ENCODE data around the gene NACC1.

The NACC1 gene

DNA sequence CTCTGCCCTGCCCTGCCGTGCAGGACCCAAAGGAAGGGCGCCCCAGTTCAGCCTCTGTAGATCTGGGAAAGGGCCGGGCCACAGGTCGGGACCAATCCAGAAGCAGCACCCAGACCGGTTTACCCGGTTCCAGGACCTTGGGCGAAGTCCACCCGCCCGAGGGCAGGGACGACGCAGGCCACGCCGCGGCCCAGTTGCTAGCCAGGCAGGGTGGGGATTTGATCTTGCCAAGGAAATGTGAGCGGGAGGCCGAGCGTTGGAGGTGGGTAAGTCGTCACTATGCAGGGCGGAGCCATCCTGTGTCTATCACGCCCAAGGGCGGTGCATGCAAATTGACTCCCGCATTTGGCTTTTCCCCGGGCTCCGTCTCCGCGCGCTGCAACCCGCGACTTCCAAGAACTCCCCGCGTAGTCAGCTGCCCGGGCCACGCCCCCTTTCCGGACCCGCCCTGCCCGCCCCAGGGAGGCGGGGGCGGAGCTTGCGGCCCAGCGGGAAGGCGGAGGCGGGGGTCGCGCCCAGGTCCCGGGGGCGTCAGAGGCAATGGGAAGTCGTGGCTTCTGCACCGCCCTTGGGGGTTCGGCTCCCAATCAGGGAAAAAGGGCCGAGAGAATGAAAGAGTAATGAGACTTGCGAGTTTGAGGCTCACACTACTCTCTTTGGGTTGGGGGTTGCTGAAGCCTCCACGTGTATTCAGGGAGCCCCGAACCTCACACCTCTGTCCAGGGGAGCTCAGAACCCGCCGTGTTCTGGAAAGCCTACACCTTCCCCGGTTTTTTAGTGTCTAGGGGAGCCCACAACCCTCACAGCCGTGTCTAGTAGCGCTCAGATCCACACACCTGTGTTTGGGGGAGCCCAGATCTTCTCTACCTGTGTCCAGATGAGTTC lies 44.9 kb downstream of the NACC1 start:
- Histone ChIP-seq H3K4me2 (ENCODE audit: insufficient read depth, low read length) (peak overlapping the region; percentile 89), H3K27ac (ENCODE audit: low read length) (peak overlapping the region; percentile 84), H3K9ac (ENCODE audit: low read depth, low read length) (peak overlapping the region; percentile 78), H3K4me3 (ENCODE audit: low read depth in 1 of 2, low read length in 2 of 2) (peak overlapping the region; percentile 26 to 58; a peak in 3 of 4 replicates), H4K20me1 (ENCODE audit: insufficient read depth, low read length) (no peaks in the 10 kb centered on the region), H3K27me3 (ENCODE audit: insufficient read depth, low read length, poor library complexity) (no peaks in the 10 kb centered on the region), H3K4me1 (ENCODE audit: insufficient read depth, low read length) (peaks cover 58% of the 10 kb centered on the region), H3K9me3 (ENCODE audit: insufficient read depth, low read length, severe bottlenecking) (no peaks in the 10 kb centered on the region), H3K79me2 (ENCODE audit: insufficient read depth, low read length) (no peaks in the 10 kb centered on the region), H3K36me3 (ENCODE audit: insufficient read depth, low read length) (no peaks in the 10 kb centered on the region), H2AFZ (ENCODE audit: low read depth, low read length) (peak overlapping the region; percentile 85)
- peak; percentile 75 for ATAC-seq (ENCODE audit: insufficient read depth, low read depth)
- TF ChIP-seq, protein P1, sequence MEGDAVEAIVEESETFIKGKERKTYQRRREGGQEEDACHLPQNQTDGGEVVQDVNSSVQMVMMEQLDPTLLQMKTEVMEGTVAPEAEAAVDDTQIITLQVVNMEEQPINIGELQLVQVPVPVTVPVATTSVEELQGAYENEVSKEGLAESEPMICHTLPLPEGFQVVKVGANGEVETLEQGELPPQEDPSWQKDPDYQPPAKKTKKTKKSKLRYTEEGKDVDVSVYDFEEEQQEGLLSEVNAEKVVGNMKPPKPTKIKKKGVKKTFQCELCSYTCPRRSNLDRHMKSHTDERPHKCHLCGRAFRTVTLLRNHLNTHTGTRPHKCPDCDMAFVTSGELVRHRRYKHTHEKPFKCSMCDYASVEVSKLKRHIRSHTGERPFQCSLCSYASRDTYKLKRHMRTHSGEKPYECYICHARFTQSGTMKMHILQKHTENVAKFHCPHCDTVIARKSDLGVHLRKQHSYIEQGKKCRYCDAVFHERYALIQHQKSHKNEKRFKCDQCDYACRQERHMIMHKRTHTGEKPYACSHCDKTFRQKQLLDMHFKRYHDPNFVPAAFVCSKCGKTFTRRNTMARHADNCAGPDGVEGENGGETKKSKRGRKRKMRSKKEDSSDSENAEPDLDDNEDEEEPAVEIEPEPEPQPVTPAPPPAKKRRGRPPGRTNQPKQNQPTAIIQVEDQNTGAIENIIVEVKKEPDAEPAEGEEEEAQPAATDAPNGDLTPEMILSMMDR (IDR thresholded peaks at IDR 0.05; ENCODE audit: borderline replicate concordance, extremely low read depth, low read length, poor library complexity, severe bottlenecking) = no peak
- TF ChIP-seq EZH2 (IDR thresholded peaks at IDR 0.05; ENCODE audit: borderline replicate concordance, low read depth, low read length, severe bottlenecking) = no peak
- DNase-seq = peak; percentile 96

GRCh38 chr19:13163609-13164342 lies 45.7 kb downstream of the NACC1 start:
- Histone ChIP-seq H4K20me1 (ENCODE audit: insufficient read depth, low read length) (no peaks in the 10 kb centered on the region), H3K9me3 (ENCODE audit: insufficient read depth, low read length, severe bottlenecking) (no peaks in the 10 kb centered on the region), H3K4me1 (ENCODE audit: insufficient read depth, low read length) (peaks cover 66% of the 10 kb centered on the region), H3K4me3 (ENCODE audit: low read depth in 1 of 2, low read length in 2 of 2) (peak overlapping the region in 1 of 2 experiments; percentile 58; a peak in 2 of 4 replicates), H2AFZ (ENCODE audit: low read depth, low read length) (peak overlapping the region; percentile 37), H3K27me3 (ENCODE audit: insufficient read depth, low read length, poor library complexity) (no peaks in the 10 kb centered on the region), H3K36me3 (ENCODE audit: insufficient read depth, low read length) (no peaks in the 10 kb centered on the region), H3K79me2 (ENCODE audit: insufficient read depth, low read length) (no peaks in the 10 kb centered on the region), H3K4me2 (ENCODE audit: insufficient read depth, low read length) (peak overlapping the region; percentile 89), H3K27ac (ENCODE audit: low read length) (peak overlapping the region; percentile 77), H3K9ac (ENCODE audit: low read depth, low read length) (peak overlapping the region; percentile 44)
- DNase-seq = peak; percentile 58
- TF ChIP-seq, protein P1 (IDR thresholded peaks at IDR 0.05; ENCODE audit: borderline replicate concordance, extremely low read depth, low read length, poor library complexity, severe bottlenecking) = no peak
- no peak for TF ChIP-seq EZH2 (IDR thresholded peaks at IDR 0.05; ENCODE audit: borderline replicate concordance, low read depth, low read length, severe bottlenecking)
- ATAC-seq (ENCODE audit: insufficient read depth, low read depth) = 0 out of 3 replicates have a peak, but pooled peaks have one; percentile 1

DNA sequence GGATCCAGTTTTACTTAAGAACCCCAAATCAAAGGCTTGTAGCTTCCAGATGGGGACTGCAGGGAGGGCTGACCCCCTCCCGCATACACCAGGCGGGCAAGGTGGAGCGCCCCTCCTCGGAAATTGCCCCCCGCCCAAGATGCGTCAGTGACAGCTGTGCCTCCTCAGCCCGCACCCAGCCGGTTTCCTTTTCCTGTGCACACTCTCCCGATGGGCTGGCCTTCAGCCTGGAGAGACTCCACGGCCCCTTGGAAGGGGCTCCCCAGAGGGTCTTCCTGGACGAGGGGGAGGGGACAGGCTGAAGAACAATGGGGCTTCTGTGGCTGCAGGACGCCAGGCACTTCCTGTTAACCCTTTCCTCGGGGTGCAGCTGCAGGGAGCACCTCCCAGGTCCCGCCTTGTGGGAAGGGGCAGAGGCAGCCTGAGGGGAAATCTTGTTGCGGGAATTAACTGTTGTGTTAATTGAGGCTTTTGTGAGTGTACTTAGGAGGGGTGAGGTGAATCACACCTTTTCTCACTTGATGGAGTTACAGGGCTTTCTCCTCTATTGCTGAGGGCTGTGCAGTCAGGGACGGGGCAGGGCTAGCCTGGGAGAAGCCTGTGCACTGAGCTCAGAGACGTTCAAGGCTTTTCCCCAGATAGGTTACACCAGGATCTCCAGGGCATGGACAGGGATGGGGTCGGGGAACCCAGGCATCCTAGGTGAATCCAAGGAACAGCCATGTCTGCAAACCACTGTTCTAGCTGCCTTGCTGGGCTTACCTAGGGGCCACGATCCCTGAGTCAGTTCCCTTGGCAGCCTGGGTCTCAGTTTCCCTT lies 46.5 kb downstream of the NACC1 start:
- TF ChIP-seq EZH2 (IDR thresholded peaks at IDR 0.05; ENCODE audit: borderline replicate concordance, low read depth, low read length, severe bottlenecking) = no peak
- TF ChIP-seq, protein P1 (IDR thresholded peaks at IDR 0.05; ENCODE audit: borderline replicate concordance, extremely low read depth, low read length, poor library complexity, severe bottlenecking) = no peak
- H3K4me3 ChIP-seq (ENCODE audit: low read depth in 1 of 2, low read length in 2 of 2) = peak overlapping the region in 1 of 2 experiments; percentile 58; a peak in 2 of 4 replicates
- no peaks in the 10 kb centered on the region for H3K79me2 ChIP-seq (ENCODE audit: insufficient read depth, low read length)
- H2AFZ ChIP-seq (ENCODE audit: low read depth, low read length) = peak overlapping the region; percentile 37
- H3K27ac ChIP-seq (ENCODE audit: low read length) = peak overlapping the region; percentile 77
- H3K27me3 ChIP-seq (ENCODE audit: insufficient read depth, low read length, poor library complexity) = no peaks in the 10 kb centered on the region
- DNase-seq (peak; percentile 77), ATAC-seq (ENCODE audit: insufficient read depth, low read depth) (peak; percentile 22)
- no peaks in the 10 kb centered on the region for H4K20me1 ChIP-seq (ENCODE audit: insufficient read depth, low read length)
- peak overlapping the region; percentile 44 for H3K9ac ChIP-seq (ENCODE audit: low read depth, low read length)
- H3K9me3 ChIP-seq (ENCODE audit: insufficient read depth, low read length, severe bottlenecking) = no peaks in the 10 kb centered on the region
- H3K36me3 ChIP-seq (ENCODE audit: insufficient read depth, low read length) = no peaks in the 10 kb centered on the region
- peak overlapping the region; percentile 89 for H3K4me2 ChIP-seq (ENCODE audit: insufficient read depth, low read length)
- H3K4me1 ChIP-seq (ENCODE audit: insufficient read depth, low read length) = peaks cover 66% of the 10 kb centered on the region

All from DND-41 (cell line).